Gastrocnemius medialis (tissue), 4 donors: ENCODE results near the gene VAX1.

ENCODE experiments used
- POLR2A ChIP-seq, 2 donors: fragments of 450-650 bp; IDR thresholded peaks; one replicate each; pipeline ENCODE4 v1.6.1; 2017; ENCODE audit warnings: antibody characterized with exemption in 2 of 2, mild to moderate bottlenecking in 2 of 2, moderate library complexity in 2 of 2
- TF ChIP-seq, protein P1 (sequence below), 5 experiments: fragments of 450-650 bp in 3 of 5; fragments of 200-600 bp in 2 of 5; sonication (generic) in 2 of 5; IDR thresholded peaks in 4 of 5; conservative IDR thresholded peaks in 1 of 5; 1 replicate in 4 of 5; 2 replicates in 1 of 5; pipeline ENCODE4 v1.5.1; 2016 to 2019; ENCODE audit warnings: antibody characterized with exemption in 5 of 5, mild to moderate bottlenecking in 3 of 5, moderate library complexity in 3 of 5

DNA sequence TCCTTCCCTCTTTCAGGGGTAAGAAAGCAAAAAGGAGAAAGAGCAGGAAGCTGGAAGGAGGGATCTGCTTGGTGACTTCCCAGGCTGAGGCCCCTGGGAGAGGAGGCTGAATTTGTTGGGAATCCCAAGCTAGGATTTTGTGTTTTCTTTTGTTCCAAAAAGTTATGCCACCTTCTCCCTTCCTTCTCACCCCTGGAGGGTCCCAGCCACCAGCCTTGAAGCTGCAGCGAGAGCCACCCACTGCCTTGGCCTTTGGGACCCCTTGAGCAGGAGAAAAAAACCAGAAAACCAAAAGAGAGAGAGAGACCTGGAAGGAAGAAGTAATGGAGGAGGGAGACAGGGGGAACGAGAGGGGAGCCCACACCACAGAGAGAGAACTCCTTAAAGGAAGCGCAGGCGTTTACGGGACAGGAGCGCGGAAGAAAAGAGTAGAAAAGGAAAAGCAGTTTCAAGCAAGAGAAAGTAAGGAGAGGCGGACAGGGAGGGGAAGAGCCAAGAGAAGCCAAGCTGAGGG is 7.2 kb downstream of the VAX1 start:
- TF ChIP-seq, protein P1, sequence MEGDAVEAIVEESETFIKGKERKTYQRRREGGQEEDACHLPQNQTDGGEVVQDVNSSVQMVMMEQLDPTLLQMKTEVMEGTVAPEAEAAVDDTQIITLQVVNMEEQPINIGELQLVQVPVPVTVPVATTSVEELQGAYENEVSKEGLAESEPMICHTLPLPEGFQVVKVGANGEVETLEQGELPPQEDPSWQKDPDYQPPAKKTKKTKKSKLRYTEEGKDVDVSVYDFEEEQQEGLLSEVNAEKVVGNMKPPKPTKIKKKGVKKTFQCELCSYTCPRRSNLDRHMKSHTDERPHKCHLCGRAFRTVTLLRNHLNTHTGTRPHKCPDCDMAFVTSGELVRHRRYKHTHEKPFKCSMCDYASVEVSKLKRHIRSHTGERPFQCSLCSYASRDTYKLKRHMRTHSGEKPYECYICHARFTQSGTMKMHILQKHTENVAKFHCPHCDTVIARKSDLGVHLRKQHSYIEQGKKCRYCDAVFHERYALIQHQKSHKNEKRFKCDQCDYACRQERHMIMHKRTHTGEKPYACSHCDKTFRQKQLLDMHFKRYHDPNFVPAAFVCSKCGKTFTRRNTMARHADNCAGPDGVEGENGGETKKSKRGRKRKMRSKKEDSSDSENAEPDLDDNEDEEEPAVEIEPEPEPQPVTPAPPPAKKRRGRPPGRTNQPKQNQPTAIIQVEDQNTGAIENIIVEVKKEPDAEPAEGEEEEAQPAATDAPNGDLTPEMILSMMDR (IDR thresholded peaks at IDR 0.05 in 4 of 5, conservative IDR thresholded peaks at IDR 0.05 in 1 of 5), result no peak
- no peak for TF ChIP-seq POLR2A (IDR thresholded peaks at IDR 0.05)
